GM18499 (cell line): Measurements from ENCODE around the gene DYNC1I1.

Experiments used
- ATAC-seq: cut with Tn5 transposase; IDR thresholded peaks from one replicate; pipeline ENCODE4 v1.9.1; 2021; ENCODE audit warnings: moderate number of reproducible peaks; ENCODE audit not compliant: insufficient read depth, unreplicated experiment

The DYNC1I1 gene

GRCh38 chr7:96059075-96059474, 286.7 kb downstream of the DYNC1I1 start:
- ATAC-seq: no peak

- no peak for ATAC-seq
Measured at GRCh38 chr7:96061009-96061408, 288.7 kb downstream of the DYNC1I1 start.

GRCh38 chr7:96061844-96062243, 289.5 kb downstream of the DYNC1I1 start:
- ATAC-seq: no peak

- no peak for ATAC-seq
Measured at GRCh38 chr7:96067321-96067720, 295.0 kb downstream of the DYNC1I1 start.

GRCh38 chr7:96069401-96069800, 297.0 kb downstream of the DYNC1I1 start:
- no peak for ATAC-seq

- no peak for ATAC-seq
Measured at GRCh38 chr7:96074871-96075270, 302.5 kb downstream of the DYNC1I1 start.

GRCh38 chr7:96075510-96076349, 303.4 kb downstream of the DYNC1I1 start:
- ATAC-seq: peak; percentile 70

GRCh38 chr7:96076350-96076707, 304.0 kb downstream of the DYNC1I1 start:
- ATAC-seq: no peak

GRCh38 chr7:96080027-96080426, 307.7 kb downstream of the DYNC1I1 start:
- no peak for ATAC-seq

- ATAC-seq: no peak
Measured at GRCh38 chr7:96084881-96085553, 312.7 kb downstream of the DYNC1I1 start.

- ATAC-seq: no peak
Measured at GRCh38 chr7:96085953-96086352, 313.6 kb downstream of the DYNC1I1 start.

GRCh38 chr7:96088579-96088978, 316.2 kb downstream of the DYNC1I1 start:
- ATAC-seq: no peak

- ATAC-seq: no peak
Measured at GRCh38 chr7:96089511-96089910, 317.2 kb downstream of the DYNC1I1 start.

- ATAC-seq: no peak
Measured at GRCh38 chr7:96090756-96091155, 318.4 kb downstream of the DYNC1I1 start.

GRCh38 chr7:96093435-96093834, 321.1 kb downstream of the DYNC1I1 start:
- ATAC-seq: no peak

GRCh38 chr7:96097835-96098234, 325.5 kb downstream of the DYNC1I1 start:
- ATAC-seq: no peak

- no peak for ATAC-seq
Measured at GRCh38 chr7:96100737-96101136, 328.4 kb downstream of the DYNC1I1 start.

- ATAC-seq: no peak
Measured at GRCh38 chr7:96102096-96102811, 329.9 kb downstream of the DYNC1I1 start.

- no peak for ATAC-seq
Measured at GRCh38 chr7:96104984-96105383, 332.6 kb downstream of the DYNC1I1 start.

- ATAC-seq: no peak
Measured at GRCh38 chr7:96111405-96111804, 339.1 kb downstream of the DYNC1I1 start.

- ATAC-seq: no peak
Measured at GRCh38 chr7:96114190-96114589, 341.8 kb downstream of the DYNC1I1 start.
